WTC11 (cell line): ENCODE results near the gene SYT1. TPM values are rescaled to one million over a fixed set of nuclear protein-coding genes. Genes with fewer than 3 reads are reported as not detected.
A peak's percentile ranks its signal among the peaks of the same experiment; 100 is the strongest.

ENCODE experiments used
- ATAC-seq: fragments of 200-7000 bp; cut with Tn5 transposase; 2 replicates; pipeline ENCODE4 v1.10.0; 2021; ENCODE audit warnings: mild to moderate bottlenecking, moderate library complexity
- CTCF ChIA-PET: fragments of 300-600 bp; sonication (Branson Sonifier 250); formaldehyde crosslinking; loops from one replicate; lab custom pipeline; 2021; ENCODE audit warnings: antibody characterized with exemption; lab: Charles Lee
- POLR2A ChIA-PET: fragments of 350-600 bp; sonication (Branson Sonifier 250); formaldehyde crosslinking; loops from one replicate; lab custom pipeline; 2021; ENCODE audit warnings: antibody characterized with exemption; lab: Charles Lee
- DNase-seq: peaks from one replicate; pipeline ENCODE4 v3.0.0; 2021; ENCODE audit warnings: low spot score
- H3K27ac Mint-ChIP-seq: 2 replicates; pipeline ENCODE4 v1.8.0; 2021; ENCODE audit warnings: mixed read lengths
- H3K27me3 Mint-ChIP-seq: 2 replicates; pipeline ENCODE4 v1.8.0; 2021; ENCODE audit warnings: low read depth, mild to moderate bottlenecking, moderate library complexity, mixed read lengths
- H3K36me3 Mint-ChIP-seq: 2 replicates; pipeline ENCODE4 v1.8.0; 2021; ENCODE audit warnings: mixed read lengths
- H3K4me1 Mint-ChIP-seq: 2 replicates; pipeline ENCODE4 v1.8.0; 2022; ENCODE audit warnings: mixed read lengths
- H3K4me3 Mint-ChIP-seq: 2 replicates; pipeline ENCODE4 v1.8.0; 2021; ENCODE audit warnings: mild to moderate bottlenecking, moderate library complexity, mixed read lengths
- H3K9me3 Mint-ChIP-seq: 2 replicates; pipeline ENCODE4 v1.8.0; 2021; ENCODE audit warnings: mixed read lengths
- ATF1 ChIP-seq: sonication (generic); formaldehyde crosslinking; IDR thresholded peaks from 2 replicates; pipeline ENCODE4 v1.8.1; 2023; ENCODE audit warnings: mild to moderate bottlenecking, moderate library complexity, missing genetic modification reagents
- ATF2 ChIP-seq: sonication (generic); formaldehyde crosslinking; IDR thresholded peaks from 2 replicates; pipeline ENCODE4 v1.8.1; 2022; ENCODE audit warnings: low read depth, missing genetic modification reagents, borderline replicate concordance
- ATF6 ChIP-seq: sonication (generic); formaldehyde crosslinking; IDR thresholded peaks from 2 replicates; pipeline ENCODE4 v1.8.1; 2023; ENCODE audit warnings: mild to moderate bottlenecking, missing genetic modification reagents
- CDX4 ChIP-seq: fragments of 250-450 bp; sonication (Bioruptor Pico); IDR thresholded peaks from 2 replicates; pipeline ENCODE4 v1.9.0; 2021; ENCODE audit warnings: moderate library complexity, mild to moderate bottlenecking, inconsistent platforms, borderline replicate concordance
- CREB1 ChIP-seq: sonication (generic); formaldehyde crosslinking; IDR thresholded peaks from 2 replicates; pipeline ENCODE4 v1.8.0; 2023; ENCODE audit warnings: mild to moderate bottlenecking, missing genetic modification reagents
- ELF4 ChIP-seq: sonication (generic); formaldehyde crosslinking; IDR thresholded peaks from 2 replicates; pipeline ENCODE4 v1.8.1; 2022; ENCODE audit warnings: low read depth, mild to moderate bottlenecking, moderate library complexity, missing genetic modification reagents
- FOXP4 ChIP-seq: sonication (generic); formaldehyde crosslinking; IDR thresholded peaks from 2 replicates; pipeline ENCODE4 v1.8.0; 2022; ENCODE audit warnings: mild to moderate bottlenecking, missing genetic modification reagents
- JAZF1 ChIP-seq: fragments of 250-450 bp; sonication (Bioruptor Pico); IDR thresholded peaks from 2 replicates; pipeline ENCODE4 v1.9.0; 2021; ENCODE audit warnings: moderate library complexity, mild to moderate bottlenecking, inconsistent platforms
- MXD4 ChIP-seq: fragments of 250-450 bp; sonication (Bioruptor Pico); IDR thresholded peaks from 2 replicates; pipeline ENCODE4 v1.8.0; 2021; ENCODE audit warnings: mild to moderate bottlenecking, moderate library complexity, borderline replicate concordance
- NR3C1 ChIP-seq: sonication (generic); formaldehyde crosslinking; conservative IDR thresholded peaks from 2 replicates; pipeline ENCODE4 v1.8.1; 2023; ENCODE audit warnings: low read depth, mild to moderate bottlenecking, missing genetic modification reagents
- PRRX2 ChIP-seq: fragments of 250-450 bp; sonication (Bioruptor Pico); IDR thresholded peaks from 2 replicates; pipeline ENCODE4 v1.8.0; 2021; ENCODE audit warnings: mild to moderate bottlenecking
- RELA ChIP-seq: sonication (generic); formaldehyde crosslinking; IDR thresholded peaks from 2 replicates; pipeline ENCODE4 v1.8.1; 2022; ENCODE audit warnings: missing genetic modification reagents, mild to moderate bottlenecking, borderline replicate concordance
- STAT6 ChIP-seq: sonication (generic); formaldehyde crosslinking; conservative IDR thresholded peaks from 2 replicates; pipeline ENCODE4 v1.8.1; 2023; ENCODE audit warnings: mild to moderate bottlenecking, low read depth, missing genetic modification reagents, moderate library complexity
- ZMAT4 ChIP-seq: fragments of 250-450 bp; sonication (Bioruptor Pico); IDR thresholded peaks from 2 replicates; pipeline ENCODE4 v1.9.0; 2021; ENCODE audit warnings: mild to moderate bottlenecking
- ZNF121 ChIP-seq: sonication (generic); formaldehyde crosslinking; IDR thresholded peaks from 2 replicates; pipeline ENCODE4 v1.8.0; 2023; ENCODE audit warnings: missing genetic modification reagents
- ZNF281 ChIP-seq: sonication (generic); formaldehyde crosslinking; IDR thresholded peaks from 2 replicates; pipeline ENCODE4 v1.8.0; 2023; ENCODE audit warnings: mild to moderate bottlenecking, missing genetic modification reagents
- ZNF396 ChIP-seq: fragments of 250-450 bp; sonication (Bioruptor Pico); IDR thresholded peaks from 2 replicates; pipeline ENCODE4 v1.8.0; 2021; ENCODE audit warnings: mild to moderate bottlenecking, moderate library complexity, borderline replicate concordance
- ZNF423 ChIP-seq: fragments of 250-450 bp; sonication (Bioruptor Pico); IDR thresholded peaks from 2 replicates; pipeline ENCODE4 v2.1.2; 2022; ENCODE audit warnings: mild to moderate bottlenecking, moderate library complexity
- total RNA-seq: library from RNA; stranded (reverse); gene quantifications from 3 replicates; pipeline ENCODE4 v1.2.3, GENCODE V29; 2021

Gene SYT1
- total RNA-seq, 1 experiment from 2014 or later, result 45.2 TPM

GRCh38 chr12:79326663-79327062 is 462.1 kb downstream of the SYT1 start:
- ATAC-seq (no peak), DNase-seq (no peak)
- Mint-ChIP-seq H3K9me3 (no peaks in the 10 kb centered on the region), H3K4me1 (peaks cover 55% of the 10 kb centered on the region), H3K27ac (no peak overlapping the region), H3K27me3 (no peaks in the 10 kb centered on the region), H3K36me3 (no peaks in the 10 kb centered on the region), H3K4me3 (no peak overlapping the region)
- ChIA-PET POLR2A (no interaction called here), CTCF (interaction anchor here (1.2 kb wide), 1 partner anchor 18 kb away, joined by 4 read pairs; no protein-coding TSS in a partner anchor)
- TF ChIP-seq CDX4 (CRISPR knock-in tag) (no peak), ZNF423 (CRISPR knock-in tag) (no peak), ZNF121 (no peak), JAZF1 (CRISPR knock-in tag) (no peak), FOXP4 (no peak)

GRCh38 chr12:79327465-79327864 is 462.9 kb downstream of the SYT1 start:
- H3K27ac Mint-ChIP-seq, result peak overlapping the region; percentile 4
- H3K36me3 Mint-ChIP-seq, result no peaks in the 10 kb centered on the region
- ChIA-PET POLR2A (no interaction called here), CTCF (no interaction called here)
- DNase-seq (no peak), ATAC-seq (no peak)
- H3K4me1 Mint-ChIP-seq, result peaks cover 55% of the 10 kb centered on the region
- TF ChIP-seq ATF1 (no peak), STAT6 (CRISPR knock-in tag) (no peak), ZMAT4 (CRISPR knock-in tag) (no peak), ATF2 (CRISPR knock-in tag) (no peak), ZNF121 (no peak), MXD4 (CRISPR knock-in tag) (no peak)
- no peaks in the 10 kb centered on the region for H3K9me3 Mint-ChIP-seq
- H3K27me3 Mint-ChIP-seq, result no peaks in the 10 kb centered on the region
- no peak overlapping the region for H3K4me3 Mint-ChIP-seq

- Mint-ChIP-seq H3K4me3 (no peak overlapping the region), H3K4me1 (peaks cover 49% of the 10 kb centered on the region), H3K9me3 (no peaks in the 10 kb centered on the region), H3K36me3 (no peaks in the 10 kb centered on the region), H3K27ac (no peak overlapping the region), H3K27me3 (no peaks in the 10 kb centered on the region)
- ChIA-PET CTCF (interaction anchor here (1.8 kb wide), 1 partner anchor 15 kb away, joined by 8 read pairs; no protein-coding TSS in a partner anchor), POLR2A (no interaction called here)
- ATAC-seq, result no peak
- no peak for DNase-seq
- TF ChIP-seq ELF4 (CRISPR knock-in tag) (no peak), ATF6 (CRISPR knock-in tag) (no peak), ZNF396 (CRISPR knock-in tag) (no peak), NR3C1 (CRISPR knock-in tag) (no peak), CREB1 (CRISPR knock-in tag) (no peak), ZNF281 (no peak), RELA (CRISPR knock-in tag) (no peak), PRRX2 (no peak)
Measured at GRCh38 chr12:79329933-79330332, 465.4 kb downstream of the SYT1 start.
